Measurements from ENCODE around the gene CNOT11. TPM values are rescaled to one million over a fixed set of nuclear protein-coding genes. Genes with fewer than 3 reads are reported as not detected.

Gene CNOT11
- total and polyA plus RNA-seq, 2 of the 8 experiments (the other 6 are each of a cell fraction or from before 2014, with no cell fraction given), result 41.5 to 54.6 TPM

DNA sequence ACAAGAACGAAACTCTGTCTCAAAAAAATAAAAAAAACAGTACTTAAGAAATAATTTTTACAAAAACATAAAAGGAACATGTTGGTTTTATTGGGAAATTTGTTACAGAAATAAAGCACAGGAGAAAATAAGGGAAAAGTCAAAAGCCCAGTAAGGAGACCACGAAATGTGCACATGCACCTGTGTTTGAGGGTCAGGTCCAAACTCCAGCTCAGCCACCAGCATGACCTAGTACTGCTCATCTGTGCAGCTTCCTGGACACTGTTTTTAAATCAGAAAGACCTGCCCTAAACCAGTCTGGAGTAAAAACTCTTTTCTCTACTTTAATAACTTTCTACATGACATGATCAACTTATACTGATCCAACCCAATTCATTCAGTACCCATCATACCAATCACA lies 34.6 kb downstream of the CNOT11 start:
- no peaks in the 10 kb centered on the region; a peak in 1 of 4 replicates for H3K79me2 ChIP-seq (ENCODE audit: control insufficient read depth in 1 of 2, insufficient read depth in 2 of 2, low read length in 2 of 2)
- H2AFZ ChIP-seq (ENCODE audit: low read length), result no peak overlapping the region
- no peak overlapping the region for H4K8ac ChIP-seq (ENCODE audit: extremely low read depth, insufficient read depth, low read length)
- no peak overlapping the region for H2AK5ac ChIP-seq (ENCODE audit: low read depth, low read length)
- H3K56ac ChIP-seq (replicated peaks; ENCODE audit: insufficient read length, low read depth, low read length), result no peak overlapping the region
- no peak for DNase-seq (ENCODE audit: low read depth in 1 of 2, low spot score in 2 of 2)
- peaks cover 2% of the 10 kb centered on the region; the same call in 1 of the 2 replicates for H3K79me1 ChIP-seq (ENCODE audit: low read depth, low read length)
- peaks cover 0 to 3% of the 10 kb centered on the region in 2 experiments for H4K20me1 ChIP-seq (replicated peaks in 1 of 2; ENCODE audit: control insufficient read depth in 1 of 2, insufficient read depth in 2 of 2, low read length in 2 of 2)
- H3K18ac ChIP-seq (ENCODE audit: extremely low read depth, low read length), result no peak overlapping the region
- no peak overlapping the region for H3K14ac ChIP-seq (ENCODE audit: insufficient read length)
- H3K27me3 ChIP-seq (replicated peaks in 1 of 4; ENCODE audit: control insufficient read depth in 3 of 4, extremely low read depth in 1 of 4, insufficient read depth in 3 of 4, low read length in 3 of 4), result no peaks in the 10 kb centered on the region
- H2BK120ac ChIP-seq (replicated peaks; ENCODE audit: low read depth, low read length), result no peak overlapping the region
- no peak overlapping the region for H2BK20ac ChIP-seq (ENCODE audit: low read length)
- no peak overlapping the region for H4K91ac ChIP-seq (replicated peaks; ENCODE audit: insufficient read length, low read length)
- no peak overlapping the region for H3K4me2 ChIP-seq (ENCODE audit: insufficient read depth in 1 of 2, low read depth in 2 of 2, low read length in 2 of 2)
- H3K4ac ChIP-seq (replicated peaks; ENCODE audit: insufficient read length, low read depth, low read length), result no peak overlapping the region
- H4K5ac ChIP-seq (ENCODE audit: insufficient read length, low read depth, low read length), result no peak overlapping the region
- no peak overlapping the region for H3K4me3 ChIP-seq (ENCODE audit: extremely low read depth in 1 of 4, insufficient read depth in 2 of 4, low read depth in 3 of 4, low read length in 4 of 4)
- 93% methylated on average over 2 of the region's 2 CpGs; no CpG with 5 or more reads in 1 of the 2 experiments for WGBS, 2 experiments (ENCODE audit: extremely low coverage in 1 of 2, insufficient coverage in 1 of 2, insufficient read length in 1 of 2, insufficient replicate concordance in 2 of 2, low coverage in 1 of 2, low lambda C conversion rate in 2 of 2, missing lambda C conversion rate in 1 of 2)
- ChIA-PET CTCF (ENCODE audit: partially characterized antibody) (interaction anchor here (1.5 kb wide), 1 partner anchor 12 kb away, joined by 3 read pairs; no protein-coding TSS in a partner anchor), POLR2A (ENCODE audit: partially characterized antibody) (no interaction called here)
- peaks cover 3 to 40% (median 9%) of the 10 kb centered on the region in 4 experiments; a peak in 6 of 8 replicates for H3K36me3 ChIP-seq (ENCODE audit: control insufficient read depth in 2 of 4, insufficient read depth in 4 of 4, low read length in 3 of 4)
- H2BK5ac ChIP-seq (ENCODE audit: low read depth, low read length), result no peak overlapping the region
- H3K4me1 ChIP-seq (replicated peaks in 1 of 4; ENCODE audit: control insufficient read depth in 3 of 4, insufficient read depth in 4 of 4, low read length in 3 of 4), result no peaks in the 10 kb centered on the region
- H2BK12ac ChIP-seq (ENCODE audit: low read depth, low read length), result no peak overlapping the region
- no peaks in the 10 kb centered on the region for H3K23me2 ChIP-seq (ENCODE audit: low read depth, low read length)
- no peak overlapping the region for H3K27ac ChIP-seq (ENCODE audit: low read depth, low read length)
- TF ChIP-seq SUZ12 (IDR thresholded peaks at IDR 0.05; ENCODE audit: low read length), result no peak
- TF ChIP-seq, protein P1, sequence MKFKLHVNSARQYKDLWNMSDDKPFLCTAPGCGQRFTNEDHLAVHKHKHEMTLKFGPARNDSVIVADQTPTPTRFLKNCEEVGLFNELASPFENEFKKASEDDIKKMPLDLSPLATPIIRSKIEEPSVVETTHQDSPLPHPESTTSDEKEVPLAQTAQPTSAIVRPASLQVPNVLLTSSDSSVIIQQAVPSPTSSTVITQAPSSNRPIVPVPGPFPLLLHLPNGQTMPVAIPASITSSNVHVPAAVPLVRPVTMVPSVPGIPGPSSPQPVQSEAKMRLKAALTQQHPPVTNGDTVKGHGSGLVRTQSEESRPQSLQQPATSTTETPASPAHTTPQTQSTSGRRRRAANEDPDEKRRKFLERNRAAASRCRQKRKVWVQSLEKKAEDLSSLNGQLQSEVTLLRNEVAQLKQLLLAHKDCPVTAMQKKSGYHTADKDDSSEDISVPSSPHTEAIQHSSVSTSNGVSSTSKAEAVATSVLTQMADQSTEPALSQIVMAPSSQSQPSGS (IDR thresholded peaks at IDR 0.05; ENCODE audit: low read length), result no peak
- no peak for TF ChIP-seq CHD2 (IDR thresholded peaks at IDR 0.05; ENCODE audit: low read length)
- TF ChIP-seq ZNF274 (IDR thresholded peaks at IDR 0.05; ENCODE audit: borderline replicate concordance, extremely low read depth, low read length), result no peak
- no peak for TF ChIP-seq SP2 (IDR thresholded peaks at IDR 0.05; ENCODE audit: low read length)
- no peak for FAIRE-seq
- no peak overlapping the region for H3K23ac ChIP-seq (ENCODE audit: insufficient read length)
- no peaks in the 10 kb centered on the region for H3K9me3 ChIP-seq (ENCODE audit: insufficient read depth in 2 of 2, low read depth in 1 of 2, low read length in 1 of 2)
- H3K9ac ChIP-seq (replicated peaks in 1 of 4; ENCODE audit: extremely low read depth in 1 of 4, low read depth in 3 of 4, low read length in 3 of 4), result no peak overlapping the region
- no peak overlapping the region for H2BK15ac ChIP-seq (ENCODE audit: low read length)
